Activated CD8-positive, alpha-beta T cell treated with anti-CD3 and anti-CD28 coated beads for 36 hours (primary cell): ENCODE measurements around the gene CHMP1B. TPM values are rescaled to one million over a fixed set of nuclear protein-coding genes. Genes with fewer than 3 reads are reported as not detected.

Source experiments
- ATAC-seq: fragments of 200-7000 bp; cut with Tn5 transposase; one replicate; pipeline ENCODE4 v1.10.0; 2021; ENCODE audit warnings: mild to moderate bottlenecking, moderate library complexity
- CTCF ChIA-PET: fragments of 350-600 bp; sonication (Branson Sonifier 250); formaldehyde crosslinking; loops from one replicate; lab custom pipeline; 2021; ENCODE audit warnings: antibody characterized with exemption; lab: Charles Lee
- POLR2A ChIA-PET: fragments of 350-600 bp; sonication (Branson Sonifier 250); formaldehyde crosslinking; loops from one replicate; lab custom pipeline; 2021; ENCODE audit warnings: antibody characterized with exemption; lab: Charles Lee
- DNase-seq: peaks from one replicate; pipeline ENCODE4 v3.0.0-alpha.2; 2020
- H3K27ac Mint-ChIP-seq: one replicate; pipeline ENCODE4 v1.8.0; 2021; ENCODE audit warnings: mild to moderate bottlenecking, mixed read lengths
- H3K27me3 Mint-ChIP-seq: one replicate; pipeline ENCODE4 v1.8.0; 2021; ENCODE audit warnings: mixed read lengths
- H3K36me3 Mint-ChIP-seq: one replicate; pipeline ENCODE4 v1.8.0; 2021; ENCODE audit warnings: low read depth, mixed read lengths
- H3K4me1 Mint-ChIP-seq: one replicate; pipeline ENCODE4 v1.8.0; 2021; ENCODE audit warnings: low read depth, mixed read lengths
- H3K4me3 Mint-ChIP-seq: one replicate; pipeline ENCODE4 v1.8.0; 2021; ENCODE audit warnings: mild to moderate bottlenecking, moderate library complexity, mixed read lengths
- H3K9me3 Mint-ChIP-seq: one replicate; pipeline ENCODE4 v1.8.0; 2021; ENCODE audit warnings: mixed read lengths
- intact Hi-C: fragments of 100-400 bp; cut with micrococcal nuclease; formaldehyde crosslinking; loops from one replicate; pipeline ENCODE4 v1.10.0; 2022
- total RNA-seq, 2 experiments: library from RNA; stranded (reverse); gene quantifications; one replicate each; pipeline ENCODE4 v1.2.3, GENCODE V29; 2021
- TF ChIP-seq, protein P1 (sequence below): fragments of 200-600 bp; IDR thresholded peaks from one replicate; pipeline ENCODE4 v1.8.0; 2022; ENCODE audit warnings: antibody characterized with exemption, mild to moderate bottlenecking

CHMP1B gene
- total RNA-seq, 2 experiments from 2014 or later = 24.8 to 25.8 TPM

DNA sequence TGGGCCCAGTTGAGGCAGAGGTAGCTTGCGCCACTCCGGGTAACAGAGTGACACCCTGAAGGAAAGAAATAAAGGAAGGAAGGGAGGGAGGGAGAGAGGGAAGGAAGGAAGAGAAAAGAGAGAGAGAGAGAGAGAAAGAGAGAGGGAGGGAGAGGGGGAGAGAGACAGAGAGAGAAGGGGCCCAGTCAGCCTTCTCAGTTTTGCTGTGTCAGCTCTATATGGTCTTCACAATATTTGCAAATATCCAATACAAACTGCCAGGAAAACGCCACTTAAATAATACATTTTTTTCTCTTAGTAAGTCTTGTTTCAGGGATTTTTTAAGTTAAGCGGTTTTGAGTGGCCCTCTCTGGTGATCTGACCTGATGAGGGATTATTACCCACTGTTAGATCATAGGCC is 5.6 kb upstream of the CHMP1B start:
- H3K27ac Mint-ChIP-seq = no peak overlapping the region
- DNase-seq (no peak), ATAC-seq (no peak)
- TF ChIP-seq, protein P1, sequence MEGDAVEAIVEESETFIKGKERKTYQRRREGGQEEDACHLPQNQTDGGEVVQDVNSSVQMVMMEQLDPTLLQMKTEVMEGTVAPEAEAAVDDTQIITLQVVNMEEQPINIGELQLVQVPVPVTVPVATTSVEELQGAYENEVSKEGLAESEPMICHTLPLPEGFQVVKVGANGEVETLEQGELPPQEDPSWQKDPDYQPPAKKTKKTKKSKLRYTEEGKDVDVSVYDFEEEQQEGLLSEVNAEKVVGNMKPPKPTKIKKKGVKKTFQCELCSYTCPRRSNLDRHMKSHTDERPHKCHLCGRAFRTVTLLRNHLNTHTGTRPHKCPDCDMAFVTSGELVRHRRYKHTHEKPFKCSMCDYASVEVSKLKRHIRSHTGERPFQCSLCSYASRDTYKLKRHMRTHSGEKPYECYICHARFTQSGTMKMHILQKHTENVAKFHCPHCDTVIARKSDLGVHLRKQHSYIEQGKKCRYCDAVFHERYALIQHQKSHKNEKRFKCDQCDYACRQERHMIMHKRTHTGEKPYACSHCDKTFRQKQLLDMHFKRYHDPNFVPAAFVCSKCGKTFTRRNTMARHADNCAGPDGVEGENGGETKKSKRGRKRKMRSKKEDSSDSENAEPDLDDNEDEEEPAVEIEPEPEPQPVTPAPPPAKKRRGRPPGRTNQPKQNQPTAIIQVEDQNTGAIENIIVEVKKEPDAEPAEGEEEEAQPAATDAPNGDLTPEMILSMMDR = no peak
- intact Hi-C loops = no loop called here
- H3K36me3 Mint-ChIP-seq = no peaks in the 10 kb centered on the region
- CTCF ChIA-PET = interaction anchor here (1.0 kb wide), 1 partner anchor 92 kb away, joined by 3 read pairs; no protein-coding TSS in a partner anchor
- H3K4me1 Mint-ChIP-seq = peaks cover 11% of the 10 kb centered on the region
- POLR2A ChIA-PET = no interaction called here
- H3K9me3 Mint-ChIP-seq = no peaks in the 10 kb centered on the region
- H3K4me3 Mint-ChIP-seq = no peak overlapping the region
- no peaks in the 10 kb centered on the region for H3K27me3 Mint-ChIP-seq

GRCh38 chr18:11847811-11848210 is 3.4 kb upstream of the CHMP1B start:
- Mint-ChIP-seq H3K27me3 (no peaks in the 10 kb centered on the region), H3K4me3 (no peak overlapping the region), H3K27ac (no peak overlapping the region), H3K9me3 (no peaks in the 10 kb centered on the region), H3K36me3 (peaks cover 8% of the 10 kb centered on the region), H3K4me1 (peaks cover 12% of the 10 kb centered on the region)
- intact Hi-C loops = no loop called here
- POLR2A ChIA-PET = interaction anchor here (1.3 kb wide), 1 partner anchor 13 kb away, joined by 4 read pairs; no protein-coding TSS in a partner anchor
- DNase-seq (no peak), ATAC-seq (no peak)
- CTCF ChIA-PET = interaction anchor here (2.2 kb wide), 1 partner anchor 114 kb away, joined by 7 read pairs; no protein-coding TSS in a partner anchor
- TF ChIP-seq, protein P1 = no peak

DNA sequence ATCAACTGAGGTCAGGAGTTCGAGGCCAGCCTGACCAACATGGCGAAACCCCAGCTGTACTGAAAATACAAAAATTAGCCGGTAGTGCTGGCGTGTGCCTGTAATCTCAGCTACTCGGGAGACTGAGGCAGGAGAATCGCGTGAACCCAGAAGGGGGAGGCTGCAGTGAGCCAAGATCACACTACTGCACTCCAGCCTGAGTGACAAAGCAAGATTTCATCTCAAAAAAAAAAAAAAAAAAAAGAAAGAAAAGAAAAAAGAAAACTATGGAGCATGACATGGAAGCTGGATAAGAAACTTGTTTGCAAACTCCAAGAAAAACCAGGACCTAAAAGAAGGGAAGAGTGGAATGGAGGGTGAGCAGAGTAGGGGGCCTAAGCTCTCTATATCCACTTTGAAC is 1.9 kb upstream of the CHMP1B start:
- DNase-seq = no peak
- ChIA-PET POLR2A (interaction anchor here (1.3 kb wide), 1 partner anchor 15 kb away, joined by 4 read pairs; no protein-coding TSS in a partner anchor), CTCF (interaction anchor here (1.1 to 2.2 kb wide), 2 partner anchors 116 to 193 kb away, joined by 3 to 7 read pairs; no protein-coding TSS in a partner anchor)
- TF ChIP-seq, protein P1 = no peak
- H3K27me3 Mint-ChIP-seq = no peaks in the 10 kb centered on the region
- peaks cover 22% of the 10 kb centered on the region for H3K4me1 Mint-ChIP-seq
- intact Hi-C loops = no loop called here
- no peak for ATAC-seq
- H3K27ac Mint-ChIP-seq = no peak overlapping the region
- peaks cover 11% of the 10 kb centered on the region for H3K36me3 Mint-ChIP-seq
- no peak overlapping the region for H3K4me3 Mint-ChIP-seq
- no peaks in the 10 kb centered on the region for H3K9me3 Mint-ChIP-seq

DNA sequence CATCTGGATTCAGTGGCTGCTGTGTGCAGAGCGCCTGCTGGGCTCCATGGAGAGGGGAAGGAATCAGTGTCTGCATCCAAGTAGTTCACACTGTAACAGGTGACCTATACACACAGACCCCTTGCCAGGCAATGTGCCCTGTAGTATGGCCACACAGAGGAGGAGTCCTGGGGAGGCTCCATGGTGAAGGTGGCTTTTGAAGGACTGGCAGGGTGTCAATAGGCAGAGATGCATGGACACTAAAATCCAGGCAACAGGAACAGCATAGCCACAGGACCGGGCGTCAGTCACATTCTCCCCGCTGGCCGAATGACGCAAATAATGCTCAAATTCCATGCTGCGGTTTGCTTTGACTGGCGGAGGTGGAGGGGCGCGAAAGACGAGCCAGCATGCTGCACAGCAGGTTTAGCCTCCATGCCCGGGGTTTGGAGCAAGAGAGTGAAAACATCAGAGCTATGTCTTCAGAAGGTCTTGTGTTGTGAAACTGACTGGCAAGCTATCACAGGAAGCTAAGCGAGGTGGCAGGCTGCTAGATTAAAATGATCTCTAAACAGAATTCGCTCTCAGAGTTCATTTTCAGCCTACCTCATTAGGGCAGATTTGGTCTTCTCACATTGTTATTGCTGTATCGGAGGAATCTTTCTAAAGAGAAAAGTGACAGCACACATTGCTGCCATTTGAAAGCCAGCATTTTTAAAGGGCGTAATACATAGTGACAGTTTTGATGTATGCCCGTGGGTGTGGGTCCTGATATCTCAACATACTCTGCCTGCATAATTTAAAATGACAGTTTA is 1.2 kb upstream of the CHMP1B start:
- ChIA-PET POLR2A (interaction anchor here (1.0 kb wide), 1 partner anchor 20 kb away, joined by 3 read pairs; no protein-coding TSS in a partner anchor), CTCF (interaction anchor here (1.1 to 2.2 kb wide), 3 partner anchors 10 to 194 kb away, joined by 3 to 7 read pairs (median 4); no protein-coding TSS in a partner anchor)
- H3K36me3 Mint-ChIP-seq = peaks cover 12% of the 10 kb centered on the region
- peak; percentile 17 for ATAC-seq
- H3K4me3 Mint-ChIP-seq = peak overlapping the region; percentile 93
- no peaks in the 10 kb centered on the region for H3K9me3 Mint-ChIP-seq
- DNase-seq = peak; percentile 64
- H3K27me3 Mint-ChIP-seq = no peaks in the 10 kb centered on the region
- peaks cover 25% of the 10 kb centered on the region for H3K4me1 Mint-ChIP-seq
- TF ChIP-seq, protein P1 = no peak
- H3K27ac Mint-ChIP-seq = peak overlapping the region; percentile 98
- intact Hi-C loops = loop anchor here (2.0 kb wide), 1 partner anchor 59 kb away; the partner anchor contains the start of gene MPPE1
